Lower leg skin (tissue), 4 donors: Measurements from ENCODE around the gene SPTB. TPM values are rescaled to one million over a fixed set of nuclear protein-coding genes. Genes with fewer than 3 reads are reported as not detected.

Experiments used
- DNase-seq, 2 donors: peaks; one replicate each; pipeline ENCODE4 v3.0.0-alpha.2; 2019; ENCODE audit warnings: low spot score in 2 of 2
- H3K4me3 ChIP-seq: fragments of 200-600 bp; sonication (generic); 2 replicates; pipeline ENCODE4 v1.5.1; 2017; ENCODE audit warnings: mild to moderate bottlenecking, low read depth; ENCODE audit not compliant: poor library complexity, severe bottlenecking
- POLR2A ChIP-seq, 2 donors: fragments of 450-650 bp; IDR thresholded peaks; one replicate each; pipeline ENCODE4 v1.6.1; 2016 to 2017; ENCODE audit warnings: antibody characterized with exemption in 2 of 2, mild to moderate bottlenecking in 1 of 2, moderate library complexity in 1 of 2
- WGBS, 2 donors: methylation state at CpG; one replicate each; pipeline ENCODE4 v1.1.5; 2018; 5-methylcytosine and 5-hydroxymethylcytosine counted together
- intact Hi-C: fragments of 100-400 bp; cut with DNase I; formaldehyde crosslinking; loops from one replicate; pipeline ENCODE4 v1.15.0; 2023; ENCODE audit warnings: low total_unique reads
- total RNA-seq, 4 donors: library from RNA; depleted of rRNA; stranded (reverse); fragments of >200 nt; gene quantifications; one replicate each; pipeline ENCODE4 v1.1.0, GENCODE V29; 2016
- TF ChIP-seq, protein P1 (sequence below), 3 donors: fragments of 450-650 bp; IDR thresholded peaks; one replicate each; pipeline ENCODE4 v1.5.1; 2016; ENCODE audit warnings: antibody characterized with exemption in 3 of 3, mild to moderate bottlenecking in 3 of 3, moderate library complexity in 2 of 3

Gene SPTB
- total RNA-seq, 4 donors from 2014 or later, result 0.34 to 1.3 (median 0.92) TPM

DNA sequence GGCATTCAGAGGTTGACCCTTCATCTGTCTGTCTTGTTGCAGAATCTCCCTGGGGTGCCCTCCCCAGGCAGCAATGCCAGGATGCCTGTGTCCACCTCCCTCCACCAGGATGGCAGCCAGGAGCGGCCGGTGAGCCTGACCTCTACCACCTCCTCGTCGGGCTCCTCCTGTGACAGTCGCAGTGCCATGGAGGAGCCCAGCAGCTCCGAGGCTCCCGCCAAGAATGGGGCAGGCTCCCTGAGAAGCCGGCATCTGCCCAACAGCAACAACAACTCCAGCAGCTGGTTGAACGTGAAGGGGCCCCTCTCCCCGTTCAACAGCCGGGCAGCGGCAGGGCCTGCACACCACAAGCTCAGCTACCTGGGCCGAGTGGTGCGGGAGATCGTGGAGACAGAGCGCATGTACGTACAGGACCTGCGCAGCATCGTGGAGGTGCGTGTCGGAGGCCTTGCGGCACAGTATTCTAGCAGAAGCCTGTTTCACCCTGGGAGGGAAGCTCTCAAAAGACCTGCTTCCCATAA, 152.1 kb downstream of the SPTB start:
- intact Hi-C loops, result no loop called here
- TF ChIP-seq, protein P1, sequence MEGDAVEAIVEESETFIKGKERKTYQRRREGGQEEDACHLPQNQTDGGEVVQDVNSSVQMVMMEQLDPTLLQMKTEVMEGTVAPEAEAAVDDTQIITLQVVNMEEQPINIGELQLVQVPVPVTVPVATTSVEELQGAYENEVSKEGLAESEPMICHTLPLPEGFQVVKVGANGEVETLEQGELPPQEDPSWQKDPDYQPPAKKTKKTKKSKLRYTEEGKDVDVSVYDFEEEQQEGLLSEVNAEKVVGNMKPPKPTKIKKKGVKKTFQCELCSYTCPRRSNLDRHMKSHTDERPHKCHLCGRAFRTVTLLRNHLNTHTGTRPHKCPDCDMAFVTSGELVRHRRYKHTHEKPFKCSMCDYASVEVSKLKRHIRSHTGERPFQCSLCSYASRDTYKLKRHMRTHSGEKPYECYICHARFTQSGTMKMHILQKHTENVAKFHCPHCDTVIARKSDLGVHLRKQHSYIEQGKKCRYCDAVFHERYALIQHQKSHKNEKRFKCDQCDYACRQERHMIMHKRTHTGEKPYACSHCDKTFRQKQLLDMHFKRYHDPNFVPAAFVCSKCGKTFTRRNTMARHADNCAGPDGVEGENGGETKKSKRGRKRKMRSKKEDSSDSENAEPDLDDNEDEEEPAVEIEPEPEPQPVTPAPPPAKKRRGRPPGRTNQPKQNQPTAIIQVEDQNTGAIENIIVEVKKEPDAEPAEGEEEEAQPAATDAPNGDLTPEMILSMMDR (IDR thresholded peaks at IDR 0.05), result no peak
- TF ChIP-seq POLR2A (IDR thresholded peaks at IDR 0.05), result no peak
- DNase-seq, result peak in 1 of 2 donors; percentile 81
- no peak overlapping the region for H3K4me3 ChIP-seq
- WGBS, 2 donors, result 88 to 94% methylated on average over 19 to 22 of the region's 22 CpGs

DNA sequence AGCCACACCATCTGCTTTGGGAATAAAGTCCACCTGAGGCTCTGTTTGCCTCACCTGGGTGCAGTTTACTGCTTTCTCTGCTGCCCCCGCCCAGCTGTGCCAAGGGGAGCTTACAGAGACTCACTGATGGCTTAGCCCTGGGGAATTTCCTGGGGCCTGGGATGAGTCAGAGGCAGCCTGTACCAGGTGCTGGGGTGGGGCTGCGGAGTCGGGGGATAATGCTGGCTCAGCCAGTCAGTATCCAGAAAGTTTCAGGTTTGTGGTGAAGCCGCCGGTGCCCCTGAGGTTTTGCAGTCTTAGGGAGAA, 153.2 kb downstream of the SPTB start:
- WGBS, 2 donors, result 35 to 73% methylated on average over 4 to 5 of the region's 5 CpGs
- peak in 1 of 2 donors; percentile 84 for DNase-seq
- intact Hi-C loops, result no loop called here
- no peak overlapping the region for H3K4me3 ChIP-seq
- no peak for TF ChIP-seq POLR2A (IDR thresholded peaks at IDR 0.05)
- TF ChIP-seq, protein P1 (IDR thresholded peaks at IDR 0.05), result no peak

DNA sequence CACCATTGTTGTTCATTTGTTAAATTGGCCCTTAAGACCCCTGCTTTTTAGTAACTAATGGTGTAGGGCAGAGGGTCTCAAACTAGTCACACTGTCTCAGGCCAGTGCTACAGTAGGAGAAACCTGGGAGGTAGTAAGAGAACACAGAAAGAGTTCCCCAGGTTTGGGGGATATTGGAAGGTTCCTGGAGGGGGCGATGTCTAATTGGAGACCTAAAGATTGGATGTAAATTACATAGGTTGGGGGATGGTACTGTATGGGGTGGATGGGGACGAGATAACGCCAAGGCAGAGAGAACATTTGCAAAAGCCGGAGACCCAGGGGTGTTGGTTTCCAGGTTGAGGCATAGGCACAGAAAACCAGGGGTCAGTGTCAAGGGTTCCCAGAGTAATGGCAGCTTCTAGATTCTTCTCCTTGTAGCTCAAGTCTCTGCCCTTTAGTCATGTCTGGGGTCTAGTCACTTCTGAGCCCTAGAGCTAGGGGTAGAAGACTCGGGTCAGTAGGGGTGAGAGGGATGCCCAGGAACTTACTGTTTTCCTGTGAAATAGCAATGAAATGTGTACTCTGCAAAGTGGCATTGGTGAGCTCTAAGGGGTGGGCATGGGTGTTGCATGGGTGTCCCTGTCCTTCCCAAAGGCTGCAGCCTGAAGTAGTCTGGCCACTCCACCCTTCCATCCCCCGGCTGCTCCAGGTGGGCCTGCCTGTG, 153.7 kb downstream of the SPTB start:
- peak in 1 of 2 donors; percentile 50 for DNase-seq
- no peak overlapping the region for H3K4me3 ChIP-seq
- TF ChIP-seq POLR2A (IDR thresholded peaks at IDR 0.05), result no peak
- TF ChIP-seq, protein P1 (IDR thresholded peaks at IDR 0.05), result no peak
- 82% methylated on average over 6 of the region's 6 CpGs for WGBS, 2 donors
- intact Hi-C loops, result no loop called here

DNA sequence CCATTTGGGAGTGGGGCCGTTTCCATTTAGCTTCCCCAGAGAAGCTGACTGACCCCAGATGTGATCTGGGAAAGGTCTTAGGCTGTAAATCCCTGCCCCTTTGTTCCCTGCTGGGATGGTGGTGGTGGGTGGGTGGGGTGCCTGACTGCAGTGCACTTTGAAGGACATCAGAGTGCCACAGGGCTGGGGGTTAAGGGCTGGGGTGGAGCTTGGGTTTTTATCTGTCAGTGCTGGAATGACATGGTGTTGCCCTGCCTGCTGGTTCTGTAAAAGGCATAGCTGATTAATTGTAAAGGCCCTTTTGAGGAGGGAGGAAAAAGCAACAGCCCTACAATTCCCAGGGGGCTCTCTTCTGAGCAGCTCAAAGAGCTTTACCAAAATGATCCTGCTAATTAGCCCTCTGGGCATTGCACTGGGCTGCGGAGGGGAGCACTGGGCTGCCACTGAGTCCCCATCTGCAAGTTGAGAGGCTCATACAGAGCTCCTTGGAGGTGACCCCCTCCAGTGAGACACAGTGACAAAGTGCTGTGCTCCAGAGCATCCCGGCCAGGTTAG, 154.4 kb downstream of the SPTB start:
- intact Hi-C loops, result no loop called here
- peak in 1 of 2 donors; percentile 65 for DNase-seq
- WGBS, 2 donors, result 47 to 59% methylated on average over 3 of the region's 3 CpGs
- TF ChIP-seq, protein P1 (IDR thresholded peaks at IDR 0.05), result no peak
- no peak for TF ChIP-seq POLR2A (IDR thresholded peaks at IDR 0.05)
- no peak overlapping the region for H3K4me3 ChIP-seq

DNA sequence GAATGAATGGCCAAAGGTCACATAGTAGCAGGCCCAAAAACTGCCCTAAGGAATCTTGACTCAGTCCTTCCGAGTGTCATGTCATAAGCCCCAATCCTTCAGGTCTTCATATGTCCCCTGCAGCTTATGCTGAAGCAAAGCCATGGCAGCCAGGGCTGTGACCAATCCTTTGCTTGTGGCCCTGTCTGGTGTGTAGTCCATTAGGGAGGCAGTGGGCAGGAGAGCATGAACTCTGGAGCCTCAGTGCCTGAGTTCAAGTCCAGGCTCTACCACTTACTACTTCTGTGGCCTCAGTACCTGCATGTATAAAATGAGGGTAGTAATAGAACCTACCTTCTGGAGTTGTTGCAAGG, 155.2 kb downstream of the SPTB start:
- intact Hi-C loops, result no loop called here
- TF ChIP-seq, protein P1 (IDR thresholded peaks at IDR 0.05), result no peak
- no peak for TF ChIP-seq POLR2A (IDR thresholded peaks at IDR 0.05)
- no peak overlapping the region for H3K4me3 ChIP-seq
- WGBS, 2 donors, result 69 to 92% methylated on average over 1 of the region's 1 CpG
- peak in 1 of 2 donors; percentile 63 for DNase-seq
